ENCODE data around the gene SCGN.
A peak's percentile ranks its signal among the peaks of the same experiment; 100 is the strongest.

Gene SCGN

GRCh38 chr6:25685896-25686295 lies 33.9 kb downstream of the SCGN start:
- no peak for DNase-seq (ENCODE audit: low spot score)

GRCh38 chr6:25686856-25687255 lies 34.8 kb downstream of the SCGN start:
- no peak for DNase-seq (ENCODE audit: low spot score)

DNA sequence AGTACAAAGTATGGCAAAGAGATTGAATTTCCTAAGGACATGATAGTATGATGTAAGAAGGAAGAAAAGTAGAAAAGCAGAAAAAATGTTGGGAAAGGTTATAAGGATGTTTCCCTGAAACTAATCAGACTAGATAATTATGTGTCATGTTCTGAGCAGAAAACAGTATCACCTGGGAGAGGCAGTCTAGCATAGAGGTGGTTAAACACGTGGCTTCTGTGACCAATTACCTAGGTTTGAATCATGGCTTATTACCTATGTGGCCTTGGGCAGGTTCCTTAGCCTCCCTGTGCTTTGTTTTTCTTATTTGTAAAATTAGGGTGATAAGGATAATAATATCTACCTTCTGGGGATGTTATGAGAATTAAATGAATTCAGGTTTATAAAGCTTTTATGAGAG lies 38.0 kb downstream of the SCGN start:
- DNase-seq (ENCODE audit: low spot score), result no peak

DNA sequence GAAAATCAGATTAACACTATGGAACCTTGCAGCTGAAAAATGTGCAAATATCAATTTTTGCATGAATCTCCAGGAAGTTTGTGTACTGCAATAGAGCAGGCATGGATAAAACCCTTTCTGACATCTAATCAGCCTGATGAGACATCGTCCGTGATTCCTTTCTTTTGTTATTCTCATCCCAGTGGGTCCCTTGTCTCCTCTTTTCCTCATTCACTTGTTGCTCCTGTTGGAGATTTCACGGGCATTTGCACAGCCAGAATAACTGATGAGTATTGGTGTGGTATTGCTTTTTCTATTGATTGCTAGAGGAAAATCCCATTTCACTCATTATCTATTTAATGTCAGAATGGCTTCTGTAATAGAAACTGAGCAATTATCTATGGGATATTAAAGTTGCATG lies 39.9 kb downstream of the SCGN start:
- DNase-seq (ENCODE audit: low spot score), result no peak

- DNase-seq (ENCODE audit: low spot score), result no peak
Measured at GRCh38 chr6:25692472-25692871, 40.5 kb downstream of the SCGN start.

- no peak for DNase-seq (ENCODE audit: low spot score)
Measured at GRCh38 chr6:25694366-25694765, 42.4 kb downstream of the SCGN start.

DNA sequence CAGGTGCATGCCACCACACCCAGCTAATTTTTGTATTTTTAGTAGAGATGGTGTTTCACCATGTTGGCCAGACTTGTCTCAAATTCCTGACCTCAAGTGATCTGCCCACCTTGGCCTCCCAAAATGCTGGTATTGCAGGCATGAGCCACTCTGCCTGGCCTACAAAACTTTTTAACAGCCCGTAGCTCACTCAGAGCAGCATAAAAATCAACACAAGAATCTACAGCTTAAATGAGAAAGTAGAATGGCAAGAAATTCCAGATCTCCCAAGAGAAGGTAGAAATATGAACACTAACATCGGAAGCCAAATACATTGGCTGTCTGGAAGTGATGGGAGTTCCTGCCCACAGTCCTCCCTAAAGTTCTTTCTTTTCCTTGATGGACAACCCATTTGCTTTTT lies 43.7 kb downstream of the SCGN start:
- DNase-seq (ENCODE audit: low spot score), result no peak

DNA sequence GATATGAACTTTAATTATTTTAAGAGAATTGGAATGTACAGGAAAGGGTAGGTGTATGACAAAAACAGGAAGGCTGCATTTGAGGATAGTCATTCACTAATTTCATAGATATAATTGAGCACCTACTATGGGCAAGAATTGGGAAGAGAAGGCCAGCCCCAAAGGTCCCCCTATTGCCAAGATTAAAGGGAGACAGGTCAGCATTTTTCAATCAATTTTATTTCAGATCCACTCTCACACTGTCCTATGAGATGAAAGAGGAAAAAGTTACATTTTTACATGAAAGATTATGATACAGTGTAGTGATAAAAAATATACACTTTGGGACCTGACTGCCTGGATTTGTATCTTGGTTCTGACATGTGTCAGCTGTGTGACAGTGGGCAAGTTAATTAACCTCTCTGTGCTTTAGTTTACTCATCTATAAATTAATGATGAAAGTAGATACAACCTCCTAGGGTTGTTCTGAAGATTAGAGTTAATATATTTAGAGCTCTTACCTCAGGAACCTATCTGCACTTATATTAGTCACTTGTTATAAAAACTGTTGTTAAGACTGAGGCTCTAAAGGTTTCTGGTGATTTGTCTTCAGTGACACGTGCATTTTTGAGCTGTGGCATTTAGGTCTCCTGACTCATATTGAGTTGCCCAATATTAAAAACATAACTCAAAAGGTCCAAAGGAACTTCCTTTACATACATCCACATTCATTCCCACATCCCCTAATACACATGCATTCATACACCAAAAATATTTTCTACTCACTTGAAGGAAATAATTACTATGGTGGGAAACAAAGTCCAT lies 45.7 kb downstream of the SCGN start:
- peak; percentile 23 for DNase-seq (ENCODE audit: low spot score)

DNA sequence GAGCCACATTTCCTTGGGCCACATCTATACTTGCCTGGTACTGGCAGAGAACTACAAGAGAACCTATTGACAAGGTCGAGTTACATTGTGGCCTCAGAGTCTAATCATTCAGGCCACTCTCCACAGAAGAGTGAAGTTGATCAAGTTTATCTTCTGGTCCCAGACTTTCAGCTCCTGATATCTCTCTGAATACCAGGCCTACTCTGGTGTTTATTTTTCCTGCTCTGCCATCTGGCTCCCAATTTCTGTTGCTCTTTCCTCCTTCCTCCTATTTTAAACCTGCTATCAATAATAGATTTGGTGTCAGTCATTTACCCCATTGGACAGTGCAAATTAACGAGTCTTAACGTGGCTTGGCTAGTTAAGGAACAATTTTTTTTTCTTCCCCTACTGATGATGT lies 46.6 kb downstream of the SCGN start:
- DNase-seq (ENCODE audit: low spot score), result peak; percentile 69

GRCh38 chr6:25699649-25700048 lies 47.6 kb downstream of the SCGN start:
- no peak for DNase-seq (ENCODE audit: low spot score)

- no peak for DNase-seq (ENCODE audit: low spot score)
Measured at GRCh38 chr6:25700761-25701160, 48.7 kb downstream of the SCGN start.

DNA sequence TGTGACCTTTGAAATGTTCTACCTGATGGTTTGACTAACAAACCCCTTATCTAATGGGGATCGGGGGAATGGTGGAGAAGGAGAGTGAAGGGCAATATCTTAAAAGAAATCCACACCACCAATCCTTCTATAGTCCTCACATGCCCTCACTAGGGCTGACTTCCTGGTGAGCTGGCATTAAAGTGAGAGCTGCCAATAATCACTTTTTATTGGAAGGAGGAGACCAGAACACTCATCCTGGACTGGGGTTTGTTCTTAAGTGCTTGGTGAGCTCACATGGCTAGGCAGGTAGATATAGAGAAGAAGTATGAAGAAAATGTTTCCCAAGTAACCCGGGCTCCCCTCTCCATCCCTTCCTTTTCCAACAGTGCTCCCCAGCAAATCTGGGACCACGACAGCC lies 49.8 kb downstream of the SCGN start:
- no peak for DNase-seq (ENCODE audit: low spot score)

GRCh38 chr6:25703005-25703404 lies 51.0 kb downstream of the SCGN start:
- DNase-seq (ENCODE audit: low spot score), result no peak

DNA sequence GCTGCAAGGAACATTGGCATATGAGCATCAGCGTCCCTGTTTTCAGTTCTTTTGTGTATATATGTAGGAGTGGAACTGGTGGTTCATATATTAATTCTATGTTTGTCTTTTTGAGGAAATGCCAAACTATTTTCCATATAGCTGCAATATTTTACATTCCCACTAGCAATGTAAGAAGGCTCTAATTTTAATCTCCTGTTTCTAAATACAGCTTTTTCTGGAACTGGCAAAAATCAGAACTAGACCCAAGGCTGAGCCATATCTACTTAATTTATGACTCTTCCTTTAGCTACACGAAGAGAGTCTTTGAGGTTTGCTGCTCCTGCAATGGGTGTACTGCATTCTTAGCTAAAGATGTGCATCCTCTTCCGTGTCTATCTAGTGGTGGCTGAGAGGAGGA lies 52.0 kb downstream of the SCGN start:
- DNase-seq (ENCODE audit: low spot score), result no peak

GRCh38 chr6:25706314-25707014 lies 54.4 kb downstream of the SCGN start:
- DNase-seq (ENCODE audit: low spot score), result peak; percentile 14

GRCh38 chr6:25709761-25710160 lies 57.7 kb downstream of the SCGN start:
- DNase-seq (ENCODE audit: low spot score), result no peak

DNA sequence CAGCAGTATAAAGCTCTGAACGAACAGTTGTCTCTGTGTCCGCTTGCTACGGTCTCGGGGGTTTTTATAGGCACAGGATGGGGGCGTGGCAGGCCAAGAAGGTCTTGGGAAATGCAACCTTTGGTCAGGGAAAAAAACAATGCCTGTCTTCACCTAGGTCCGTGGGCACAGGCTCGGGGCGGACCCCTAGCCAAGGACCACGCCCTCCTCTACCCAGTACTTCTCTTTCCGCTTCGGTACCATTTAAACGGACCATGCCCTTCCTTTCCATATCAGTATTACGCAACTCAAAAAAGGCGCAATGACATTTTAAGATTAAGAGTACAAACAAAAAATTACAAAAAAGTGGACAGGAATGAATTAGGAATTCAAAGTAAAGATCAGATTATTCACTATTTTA lies 58.3 kb downstream of the SCGN start:
- DNase-seq (ENCODE audit: low spot score), result no peak

- DNase-seq (ENCODE audit: low spot score), result no peak
Measured at GRCh38 chr6:25713824-25714223, 61.8 kb downstream of the SCGN start.

DNA sequence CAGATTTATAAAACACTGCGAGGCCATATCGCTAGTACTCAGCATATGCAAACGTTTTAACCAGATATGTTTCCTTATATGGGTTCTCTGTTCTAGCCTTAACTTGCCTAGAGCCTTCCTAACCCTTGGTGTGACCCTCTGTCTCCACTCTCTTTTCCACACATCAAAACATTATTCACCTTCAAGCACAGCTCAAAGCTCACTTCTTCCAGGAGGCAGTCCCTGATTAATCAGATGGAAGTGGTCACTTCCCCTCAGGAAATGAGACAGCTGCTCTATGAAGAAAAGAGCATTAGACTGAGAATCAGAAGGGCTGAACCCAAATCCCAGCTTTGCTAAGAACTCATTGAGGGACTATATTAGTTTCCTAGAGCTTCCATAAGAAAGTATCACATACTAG lies 62.8 kb downstream of the SCGN start:
- DNase-seq (ENCODE audit: low spot score), result no peak

DNA sequence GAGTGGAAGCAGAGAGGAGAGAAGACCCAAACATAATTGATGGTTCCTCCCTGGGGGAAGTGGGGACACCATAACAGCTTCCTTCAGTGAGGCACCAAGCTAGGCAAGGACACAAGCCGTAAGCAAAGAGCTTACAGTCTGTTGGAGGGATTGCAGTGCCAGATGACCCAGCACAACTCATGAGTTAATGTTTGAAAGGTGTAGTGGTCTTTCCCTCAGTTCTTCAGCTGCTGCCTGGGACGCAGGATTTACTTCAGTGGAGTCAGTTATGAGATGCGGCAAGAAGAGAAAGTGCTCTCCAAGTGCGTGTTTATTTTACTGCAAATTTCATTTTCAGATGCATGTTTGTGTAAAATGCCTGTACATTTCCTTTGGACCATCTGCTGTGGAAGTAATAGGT lies 63.8 kb downstream of the SCGN start:
- no peak for DNase-seq (ENCODE audit: low spot score)

DNA sequence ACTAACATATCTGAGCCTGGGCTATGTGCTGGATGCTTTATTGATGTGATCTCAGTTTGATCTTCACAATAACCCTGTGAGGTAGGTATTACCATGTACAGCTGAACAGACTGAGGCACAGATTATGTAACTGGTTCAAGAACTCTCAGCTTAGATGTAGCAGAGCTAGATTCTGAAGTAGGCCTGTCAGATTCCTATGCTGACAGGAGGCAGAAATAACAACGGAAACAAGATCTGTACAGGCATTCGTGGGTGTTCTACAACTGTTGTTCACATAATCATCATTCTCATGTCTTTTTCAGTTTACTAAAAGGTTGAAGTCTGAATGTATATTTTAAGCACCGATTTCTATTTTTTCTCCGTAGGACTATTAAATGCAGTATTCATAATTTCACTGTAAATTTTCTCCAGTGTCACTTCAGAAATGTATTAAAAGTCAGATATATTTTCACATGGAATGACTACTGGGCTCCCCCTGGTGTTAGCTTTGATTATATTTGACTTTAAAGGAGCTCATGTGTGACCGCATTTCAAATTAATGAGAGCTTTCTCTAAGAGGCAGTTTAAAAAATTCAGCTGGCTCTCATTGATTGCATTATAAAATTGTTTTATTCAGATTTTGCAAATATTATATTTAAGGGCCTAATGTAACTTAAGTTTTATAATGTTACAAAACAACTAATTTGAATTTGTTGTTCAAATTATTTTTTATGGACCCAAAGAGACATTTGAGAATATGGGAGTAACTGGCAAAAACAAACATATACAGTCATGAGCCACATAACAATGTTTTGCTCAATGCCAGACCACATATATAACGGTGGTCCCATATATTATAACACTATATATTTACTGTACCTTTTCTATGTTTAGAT lies 66.1 kb downstream of the SCGN start:
- peak; percentile 62 for DNase-seq (ENCODE audit: low spot score)

DNA sequence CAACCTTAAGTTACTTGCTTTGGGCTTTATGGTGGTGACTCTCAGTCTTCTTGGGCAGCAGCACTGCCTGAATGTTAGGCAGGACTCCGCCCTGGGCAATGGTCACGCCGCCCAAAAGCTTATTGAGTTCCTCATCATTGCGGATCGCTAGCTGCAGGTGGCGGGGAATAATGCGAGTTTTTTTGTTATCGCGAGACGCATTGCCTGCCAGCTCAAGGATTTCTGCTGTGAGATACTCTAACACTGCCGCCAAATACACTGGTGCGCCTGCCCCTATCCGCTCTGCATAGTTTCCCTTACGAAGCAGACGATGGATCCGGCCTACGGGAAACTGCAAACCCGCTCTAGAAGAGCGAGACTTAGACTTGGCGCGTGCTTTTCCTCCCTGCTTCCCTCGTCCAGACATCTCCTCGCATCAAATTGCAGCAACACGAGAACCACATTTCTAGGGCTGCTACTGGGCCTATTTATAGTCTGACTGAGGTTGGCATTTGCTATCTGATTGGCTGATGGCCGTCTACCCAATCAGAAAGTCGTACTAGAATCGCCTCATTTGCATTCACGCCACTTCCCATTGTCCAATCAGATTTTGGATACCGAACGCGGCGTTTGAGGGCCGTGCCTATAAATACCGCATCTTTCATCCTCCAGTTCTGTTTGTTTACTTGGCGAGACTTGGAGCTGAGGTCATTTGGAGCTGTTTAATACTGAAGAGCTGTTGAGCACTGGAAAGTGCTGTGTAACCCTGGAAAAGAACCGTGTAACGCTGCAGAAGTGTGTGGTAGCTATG lies 74.3 kb downstream of the SCGN start:
- no peak for DNase-seq (ENCODE audit: low spot score)
